ENCODE results near the gene PTPRG.

- TF ChIP-seq, protein P1, sequence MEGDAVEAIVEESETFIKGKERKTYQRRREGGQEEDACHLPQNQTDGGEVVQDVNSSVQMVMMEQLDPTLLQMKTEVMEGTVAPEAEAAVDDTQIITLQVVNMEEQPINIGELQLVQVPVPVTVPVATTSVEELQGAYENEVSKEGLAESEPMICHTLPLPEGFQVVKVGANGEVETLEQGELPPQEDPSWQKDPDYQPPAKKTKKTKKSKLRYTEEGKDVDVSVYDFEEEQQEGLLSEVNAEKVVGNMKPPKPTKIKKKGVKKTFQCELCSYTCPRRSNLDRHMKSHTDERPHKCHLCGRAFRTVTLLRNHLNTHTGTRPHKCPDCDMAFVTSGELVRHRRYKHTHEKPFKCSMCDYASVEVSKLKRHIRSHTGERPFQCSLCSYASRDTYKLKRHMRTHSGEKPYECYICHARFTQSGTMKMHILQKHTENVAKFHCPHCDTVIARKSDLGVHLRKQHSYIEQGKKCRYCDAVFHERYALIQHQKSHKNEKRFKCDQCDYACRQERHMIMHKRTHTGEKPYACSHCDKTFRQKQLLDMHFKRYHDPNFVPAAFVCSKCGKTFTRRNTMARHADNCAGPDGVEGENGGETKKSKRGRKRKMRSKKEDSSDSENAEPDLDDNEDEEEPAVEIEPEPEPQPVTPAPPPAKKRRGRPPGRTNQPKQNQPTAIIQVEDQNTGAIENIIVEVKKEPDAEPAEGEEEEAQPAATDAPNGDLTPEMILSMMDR (IDR thresholded peaks at IDR 0.05), result no peak
- TF ChIP-seq POLR2A (IDR thresholded peaks at IDR 0.05), result no peak
Observed at GRCh38 chr3:62135741-62136140, 574.4 kb downstream of the PTPRG start.
